ENCODE results near the gene PXN.

PXN gene

GRCh38 chr12:120265473-120266179, at the start of gene PXN:
TSS of gene PXN (minus strand) at chr12:120265730. CDS start at chr12:120265629, 101 bp downstream.
- DNase-seq = peak; percentile 78

GRCh38 chr12:120314220-120314619, 48.7 kb upstream of the PXN start:
- no peak for DNase-seq

GRCh38 chr12:120301962-120302815, 36.7 kb upstream of the PXN start, which contains the start of gene SIRT4:
TSS of gene SIRT4 (plus strand) at chr12:120302321. CDS start at chr12:120303562, 1,241 bp downstream.
- peak; percentile 90 for DNase-seq

- DNase-seq = peak; percentile 88
Observed at GRCh38 chr12:120292661-120293531, 27.4 kb upstream of the PXN start, which contains the start of gene RNU4-1. TSS of gene RNU4-1 (minus strand) at chr12:120293237.

GRCh38 chr12:120292411-120292660, 26.8 kb upstream of the PXN start:
- no peak for DNase-seq

- peak; percentile 4 for DNase-seq
Observed at GRCh38 chr12:120290609-120291305, 25.2 kb upstream of the PXN start.

GRCh38 chr12:120287491-120287890, 22.0 kb upstream of the PXN start:
- DNase-seq = no peak

GRCh38 chr12:120286768-120287490, 21.4 kb upstream of the PXN start:
- no peak for DNase-seq

GRCh38 chr12:120284381-120284780, 18.9 kb upstream of the PXN start:
- no peak for DNase-seq

GRCh38 chr12:120283318-120283717, 17.8 kb upstream of the PXN start:
- DNase-seq = no peak

- DNase-seq = no peak
Observed at GRCh38 chr12:120278137-120279069, 12.9 kb upstream of the PXN start.

- DNase-seq = no peak
Observed at GRCh38 chr12:120276734-120277133, 11.2 kb upstream of the PXN start.

GRCh38 chr12:120267736-120268135, 2.2 kb upstream of the PXN start:
- no peak for DNase-seq

- no peak for DNase-seq
Observed at GRCh38 chr12:120266180-120266870, 795 bp upstream of the PXN start.

- no peak for DNase-seq
Observed at GRCh38 chr12:120264904-120265472, 542 bp downstream of the PXN start.

- no peak for DNase-seq
Observed at GRCh38 chr12:120264086-120264903, 1.2 kb downstream of the PXN start.

- DNase-seq = no peak
Observed at GRCh38 chr12:120263748-120264085, 1.8 kb downstream of the PXN start.

GRCh38 chr12:120262852-120263747, 2.4 kb downstream of the PXN start:
- no peak for DNase-seq
